Stimulated activated CD4-positive, alpha-beta T cell treated with anti-CD3 and anti-CD28 coated beads, Interleukin-4, amount 100 ng/mL, for 48 hours (primary cell): ENCODE data around the gene GNAZ.
"Not testable (repeated sequence)": the region's sequence is repeated elsewhere in the genome, so short reads cannot be mapped to it uniquely, and the experiment has no call there.

Experiments
- DNase-seq, 2 donors: peaks; one replicate each; pipeline ENCODE4 v3.0.0-alpha.2; 2020; ENCODE audit warnings: low read depth in 2 of 2

Gene GNAZ

DNA sequence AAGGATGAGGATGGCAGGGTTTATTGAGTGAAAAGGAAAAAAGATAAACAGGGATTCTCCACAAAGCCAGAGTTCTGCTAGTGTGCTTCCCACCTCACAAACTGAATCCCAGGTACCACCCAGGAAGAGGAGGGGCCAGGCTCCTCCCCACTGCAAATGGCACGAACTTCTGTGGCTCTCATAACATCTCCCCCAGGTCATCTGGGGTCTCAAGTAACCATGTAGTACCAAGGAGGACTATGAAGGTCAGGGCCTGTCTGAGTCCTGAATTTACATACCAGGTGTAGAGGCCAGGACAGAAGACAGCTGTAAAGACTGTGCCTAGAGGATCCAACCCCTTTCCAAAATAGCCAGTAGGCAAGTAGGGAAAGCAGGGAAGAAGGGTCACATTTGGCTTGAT is 25.7 kb upstream of the GNAZ start:
- no peak for DNase-seq

DNA sequence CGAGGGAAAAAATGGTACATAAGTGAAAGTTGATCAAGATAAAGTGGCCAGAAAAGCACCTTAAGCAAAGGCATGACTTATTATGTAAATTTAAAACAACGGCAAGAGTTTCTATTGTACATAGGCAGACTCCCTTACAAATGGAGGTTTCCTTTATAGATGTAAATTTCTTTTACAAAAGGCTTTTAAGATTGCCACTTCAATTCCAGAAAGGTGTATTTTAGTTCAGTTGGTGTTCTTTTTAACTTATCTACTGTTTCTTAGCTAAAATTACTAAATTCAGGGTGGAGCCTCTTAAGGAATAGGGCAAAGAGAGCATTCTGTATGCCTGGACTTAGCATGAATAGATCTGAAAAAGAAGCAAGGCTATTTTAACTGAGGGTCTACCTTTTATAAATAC is 24.9 kb upstream of the GNAZ start:
- no peak for DNase-seq

DNA sequence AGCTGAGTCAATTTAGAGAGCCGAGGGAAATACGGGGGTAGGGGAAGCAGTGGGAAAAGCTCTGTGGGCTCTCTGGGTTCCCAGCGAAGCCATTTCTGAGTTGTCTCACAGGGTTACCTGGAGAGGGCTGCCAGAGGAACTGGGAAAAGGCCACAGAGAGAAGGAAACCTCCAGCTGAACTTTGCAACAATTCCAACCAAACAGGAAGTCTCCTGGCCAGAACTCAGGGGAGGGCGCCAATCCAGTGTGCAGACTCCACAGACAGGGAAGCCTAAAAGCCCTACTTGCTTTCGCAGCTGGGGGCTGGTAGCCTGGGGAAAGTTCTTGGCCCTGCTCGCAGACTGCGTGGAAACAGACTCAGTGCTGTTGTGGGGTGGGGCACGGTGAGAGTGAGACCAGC is 23.1 kb upstream of the GNAZ start:
- DNase-seq, result no peak

DNA sequence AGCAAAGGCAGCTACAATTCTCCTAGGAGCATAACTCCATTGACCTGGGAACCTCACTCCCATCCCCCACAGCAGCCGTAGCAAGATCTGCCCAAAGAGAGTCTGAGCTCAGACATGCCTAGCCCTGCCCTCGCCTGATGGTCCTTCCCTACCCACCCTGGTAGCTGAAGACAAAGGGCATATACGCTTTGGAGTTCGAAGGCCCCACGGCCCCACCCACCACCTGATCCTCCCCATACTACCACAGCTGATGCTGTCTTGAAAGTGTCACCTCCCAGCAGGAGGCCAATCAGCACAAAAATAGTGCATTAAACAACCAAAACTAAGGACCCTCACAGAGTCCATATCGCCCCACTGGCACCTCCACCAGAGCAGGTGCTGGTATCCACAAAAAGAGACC is 22.6 kb upstream of the GNAZ start:
- DNase-seq, result no peak

GRCh38 chr22:23050546-23050945 is 19.8 kb upstream of the GNAZ start:
- not testable (repeated sequence) for DNase-seq

GRCh38 chr22:23053051-23053707 is 17.1 kb upstream of the GNAZ start:
- no peak for DNase-seq

GRCh38 chr22:23053912-23054530 is 16.3 kb upstream of the GNAZ start:
- DNase-seq, result no peak

DNA sequence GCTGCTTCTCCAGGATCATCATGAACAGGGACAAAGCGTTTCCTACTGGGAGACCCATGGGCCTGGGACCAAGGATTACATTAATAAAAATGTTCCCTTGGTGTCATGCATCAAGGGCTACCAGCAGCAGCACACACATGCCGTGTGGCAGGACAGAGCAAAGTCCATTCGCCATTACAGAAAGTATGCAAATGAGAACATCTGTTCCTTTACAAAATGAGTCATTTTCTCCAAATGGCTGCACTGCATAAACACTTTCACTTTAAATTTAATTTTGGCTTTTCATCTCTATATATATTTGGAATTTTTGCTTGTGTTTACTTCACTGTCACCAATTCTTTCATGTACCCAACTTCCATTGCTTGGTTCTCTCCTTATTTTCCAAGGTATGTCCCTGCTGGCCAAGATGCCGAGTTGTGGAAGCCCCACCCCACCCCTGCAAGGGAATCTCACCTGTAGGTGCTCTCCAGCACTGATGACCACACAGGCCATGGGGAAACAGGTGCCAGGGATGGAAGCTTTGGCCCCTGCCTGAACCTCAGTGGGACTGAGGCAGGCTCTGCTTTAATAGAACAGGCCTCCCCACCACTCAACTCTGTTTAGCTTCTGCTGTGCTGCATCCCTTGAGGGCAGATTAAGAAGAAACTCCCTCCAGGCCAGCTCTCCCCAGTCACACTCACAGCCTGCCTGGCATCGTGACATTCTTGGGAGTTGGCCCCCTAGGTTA is 15.6 kb upstream of the GNAZ start:
- DNase-seq, result no peak

DNA sequence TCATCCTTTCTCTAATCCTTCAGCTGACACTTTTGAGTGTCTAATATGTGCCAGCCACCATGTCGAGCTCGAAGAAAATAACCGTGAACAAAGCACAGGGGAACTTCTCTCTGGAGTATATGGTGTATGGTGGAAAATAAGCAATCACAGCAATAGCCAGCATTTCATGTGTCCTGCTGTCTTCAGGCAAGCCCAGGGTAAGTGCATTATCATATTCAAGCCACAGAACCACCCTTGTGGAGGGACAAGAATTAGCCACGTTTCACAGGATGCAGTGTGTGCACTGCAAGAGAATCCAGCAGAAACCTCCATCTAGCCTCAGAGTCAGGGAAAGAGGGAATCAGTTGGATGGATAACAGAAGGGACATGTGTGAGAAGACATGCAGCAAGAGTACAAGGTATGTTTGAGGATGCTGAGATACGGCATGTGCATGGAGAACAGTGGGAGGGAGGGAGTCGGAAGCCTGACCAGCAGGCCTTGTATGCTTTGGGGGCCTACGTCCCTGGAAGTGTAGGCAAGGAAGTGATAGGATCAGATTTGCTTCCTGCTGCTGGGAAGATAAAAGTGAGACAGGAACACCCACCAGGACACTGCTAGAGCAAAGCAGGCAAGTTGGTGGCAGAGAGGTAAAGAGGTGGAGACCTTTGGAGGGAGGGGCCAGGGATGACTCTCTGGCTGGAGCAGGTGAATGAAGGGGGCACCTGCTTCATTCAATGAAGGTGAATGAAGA is 14.7 kb upstream of the GNAZ start:
- DNase-seq, result no peak

DNA sequence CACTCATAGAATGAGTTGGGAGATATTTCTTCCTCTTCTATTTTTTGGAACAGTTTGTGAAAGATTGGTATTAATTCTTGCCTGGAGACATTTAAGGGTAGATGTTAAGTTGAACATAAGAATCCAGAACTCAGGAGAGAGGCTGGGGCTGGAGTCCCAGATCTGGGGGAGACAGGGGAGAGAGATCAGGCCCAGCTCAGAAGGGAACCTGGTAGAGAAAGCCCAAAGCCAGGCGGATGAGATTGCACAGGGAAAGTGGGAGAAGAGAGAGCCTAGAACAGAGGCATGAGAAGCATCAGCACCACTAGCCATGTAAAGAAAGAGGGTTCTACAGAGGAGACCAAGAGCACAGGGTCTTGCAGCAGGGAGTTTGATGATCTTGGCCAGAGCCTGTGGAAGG is 13.0 kb upstream of the GNAZ start:
- no peak for DNase-seq

- no peak for DNase-seq
Measured at GRCh38 chr22:23058063-23058462, 12.3 kb upstream of the GNAZ start.

DNA sequence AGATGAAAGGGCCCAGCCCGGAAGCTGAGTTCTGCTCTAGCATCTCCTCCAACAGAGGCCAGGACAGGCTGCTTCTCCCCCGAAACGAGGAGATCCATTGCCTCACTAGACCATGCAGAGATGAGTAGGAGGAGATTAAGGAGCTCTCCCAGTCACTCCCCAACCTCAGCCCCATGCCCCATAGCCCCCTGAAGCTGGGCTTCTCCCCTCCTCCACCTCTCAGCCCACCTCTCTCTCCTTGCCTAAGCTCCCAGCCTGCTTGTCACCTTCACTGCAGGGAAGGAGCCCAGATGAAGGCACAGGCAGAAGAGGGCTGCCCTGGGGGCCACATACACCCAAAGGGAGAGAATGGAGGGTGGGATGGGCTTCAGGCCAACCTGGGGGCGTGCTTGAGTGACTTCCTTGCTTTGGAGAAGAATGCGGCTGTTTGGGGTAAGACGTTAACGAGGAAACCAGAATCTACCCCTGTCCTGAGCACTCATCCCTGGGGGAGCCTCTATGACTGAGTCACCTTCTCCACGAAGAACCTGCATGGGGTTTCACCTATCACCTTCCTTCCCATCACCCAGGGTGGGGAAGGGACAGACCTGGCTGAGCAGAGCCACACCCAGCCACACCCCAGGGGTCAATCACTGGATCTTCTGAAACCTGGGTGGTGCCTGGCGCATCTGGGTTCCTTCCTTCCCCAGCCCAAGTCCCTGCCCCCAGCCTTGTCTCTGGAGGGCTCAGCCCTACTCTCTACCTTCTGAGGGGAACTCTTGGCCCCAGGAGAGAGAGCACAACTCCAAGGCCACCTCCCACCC is 11.6 kb upstream of the GNAZ start:
- DNase-seq, result no peak

GRCh38 chr22:23059284-23059948 is 10.9 kb upstream of the GNAZ start:
- no peak for DNase-seq

DNA sequence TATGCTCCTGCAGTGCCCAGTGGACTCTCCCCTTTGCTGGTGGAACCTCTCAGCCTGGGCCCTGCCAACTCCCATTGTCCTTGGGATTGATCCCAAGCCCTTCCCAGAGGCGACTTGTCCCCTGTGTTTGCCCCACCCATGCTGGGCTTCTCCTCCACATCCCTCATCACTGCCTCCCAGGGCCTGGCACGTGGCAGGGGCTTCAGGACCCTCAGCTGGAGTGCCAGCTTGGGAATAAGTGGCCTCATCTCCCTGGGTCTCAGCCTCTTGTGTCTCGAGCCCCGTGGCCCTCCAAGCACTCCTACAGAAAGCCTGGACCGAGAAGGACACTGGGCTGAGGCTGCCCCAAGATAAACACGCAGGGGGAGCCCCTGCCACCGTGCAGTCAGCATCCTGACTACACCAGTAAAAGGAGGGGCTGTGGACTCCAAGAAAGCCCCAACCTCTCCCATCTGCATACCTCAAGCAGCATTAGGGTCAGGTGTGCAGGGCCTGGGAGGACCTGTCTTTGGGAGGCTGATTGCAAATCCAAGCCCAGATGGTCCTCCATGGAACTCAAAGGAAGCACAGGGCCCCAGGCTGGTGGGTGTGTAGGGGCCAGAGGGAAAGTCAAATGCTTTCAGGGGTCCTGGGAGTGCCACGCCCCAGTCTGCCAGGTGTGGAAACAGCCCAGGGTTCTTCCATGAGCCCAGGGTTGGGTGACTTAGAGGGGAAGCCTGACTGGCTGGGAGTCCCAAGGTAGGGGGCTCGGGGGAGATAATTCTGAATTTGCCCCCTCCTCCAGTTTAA is 9.5 kb upstream of the GNAZ start:
- DNase-seq, result no peak

DNA sequence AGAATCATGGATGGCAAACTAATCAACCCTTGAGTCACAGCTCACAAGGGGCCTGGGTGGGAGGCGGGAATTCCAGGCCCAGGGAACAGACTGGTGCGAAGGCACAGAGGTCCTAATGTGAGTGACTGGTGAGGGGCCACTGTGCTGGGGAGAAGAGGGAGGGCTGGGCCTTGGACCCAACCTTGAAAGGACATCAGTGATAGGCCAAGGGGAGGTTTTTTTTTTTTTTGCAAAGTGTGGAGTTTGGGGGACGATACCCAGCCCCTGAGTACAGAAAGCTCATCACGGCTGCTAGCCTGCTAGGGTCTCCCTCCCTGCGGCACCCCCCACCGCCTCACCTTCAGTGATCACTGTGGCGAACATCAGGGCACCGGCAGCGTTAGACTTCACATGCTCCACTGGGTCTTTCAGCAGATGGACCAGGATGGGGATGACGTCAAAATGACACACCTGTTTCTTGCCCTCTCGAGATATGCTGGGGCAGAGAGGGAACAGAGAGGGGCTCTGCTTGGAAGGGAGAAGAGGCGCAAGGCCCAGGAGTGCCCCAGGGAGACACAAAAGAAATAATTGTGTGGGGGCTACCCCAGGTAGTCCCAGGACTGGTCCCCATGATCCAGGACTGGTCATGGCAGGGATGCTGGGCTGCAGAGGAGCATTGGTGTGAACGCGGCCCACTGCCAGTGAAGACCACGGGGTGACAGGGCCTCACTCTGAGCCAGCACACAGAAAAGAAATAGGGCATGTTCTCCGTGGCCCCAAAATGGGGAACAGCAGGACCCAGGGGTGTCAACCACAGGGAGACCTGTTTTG is 8.6 kb upstream of the GNAZ start:
- DNase-seq, result no peak

DNA sequence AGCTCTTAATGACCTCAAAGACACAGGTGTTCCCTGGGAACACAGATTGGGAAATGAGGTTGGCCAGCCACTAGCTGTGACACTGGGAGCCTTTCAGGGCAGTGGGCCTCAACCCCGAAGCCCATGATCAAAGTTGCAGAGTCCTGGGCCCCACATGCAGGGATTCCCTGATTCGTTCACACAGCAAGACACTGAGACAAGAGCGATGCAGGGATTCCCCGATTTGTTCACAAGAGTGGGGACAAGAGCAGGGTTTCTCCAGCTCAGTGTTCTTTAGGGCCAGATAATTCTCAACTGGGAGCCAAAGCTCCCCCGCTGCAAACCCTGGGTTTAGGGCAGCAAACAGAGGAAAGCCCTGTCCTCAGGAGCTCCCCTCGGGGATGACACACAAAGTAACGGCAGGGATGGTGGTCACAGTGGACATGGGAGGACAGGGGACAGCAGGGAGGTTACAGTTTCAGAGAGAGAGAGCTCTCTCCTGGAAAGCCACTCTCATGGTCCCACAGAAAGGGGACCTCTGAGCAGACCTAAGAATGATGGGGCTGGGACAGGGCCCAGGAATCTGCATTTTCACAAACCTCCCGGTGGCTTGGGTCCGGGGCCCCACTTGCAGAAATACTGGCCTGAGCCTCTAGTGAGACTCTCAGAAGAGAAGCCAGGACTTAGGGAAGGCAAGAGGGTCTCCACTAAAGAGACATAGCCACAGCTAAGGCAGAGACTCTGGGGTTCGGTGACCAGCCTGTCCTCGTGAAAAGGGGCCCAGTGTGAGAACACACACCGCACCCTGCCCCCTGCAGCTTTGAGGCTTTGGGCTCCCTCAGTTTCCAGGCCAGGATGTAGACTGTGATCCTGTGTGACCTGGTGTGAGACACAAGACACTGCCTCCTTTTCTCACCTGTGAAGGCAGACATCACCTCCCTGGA is 7.4 kb upstream of the GNAZ start:
- no peak for DNase-seq

DNA sequence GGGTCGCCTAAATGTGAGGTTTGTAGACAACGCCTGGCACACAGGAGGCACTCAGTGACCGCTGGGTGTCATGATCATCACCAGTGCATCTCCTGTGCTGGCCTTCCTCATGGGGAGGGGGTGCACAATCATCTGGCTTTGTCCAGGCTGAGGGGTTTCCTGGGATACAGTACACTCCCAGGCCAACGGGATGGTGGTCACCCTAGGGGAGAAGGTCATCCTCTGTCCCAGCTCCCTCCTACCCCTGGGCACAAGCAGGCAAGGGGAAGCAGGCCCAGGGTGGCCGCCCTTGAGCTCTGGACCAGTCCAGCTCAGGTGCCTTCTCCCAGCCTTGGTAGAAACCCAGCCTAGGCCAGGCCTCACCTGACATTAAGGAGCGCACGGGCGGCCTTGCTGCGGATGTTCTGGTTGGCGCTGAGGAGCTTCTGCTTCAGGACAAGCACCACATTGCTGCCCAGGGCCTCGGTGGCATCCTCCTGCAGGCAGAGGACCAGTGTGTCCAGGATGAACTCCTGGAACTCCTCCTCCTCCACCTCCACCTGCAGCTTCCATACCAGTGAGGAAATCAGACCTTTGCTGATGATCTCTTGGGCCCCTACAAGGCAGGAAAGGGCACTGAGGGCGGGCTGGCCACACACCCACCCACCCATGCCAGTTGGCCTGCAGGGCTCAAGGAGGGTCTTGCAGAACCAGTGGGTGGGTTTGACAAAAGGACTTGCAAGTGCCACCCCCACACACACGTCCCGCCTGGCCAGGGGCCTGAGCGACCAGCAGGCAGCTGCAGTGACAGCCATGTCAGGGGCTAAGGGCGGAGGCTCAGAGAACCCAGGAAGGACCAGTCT is 6.6 kb upstream of the GNAZ start:
- no peak for DNase-seq
